DND-41 (cell line): ENCODE results near the gene TMEM186.

Source experiments
- ATAC-seq: fragments of 200-7000 bp; cut with Tn5 transposase; 3 replicates; pipeline ENCODE4 v1.9.1; 2021; ENCODE audit warnings: low read depth; ENCODE audit not compliant: insufficient read depth
- DNase-seq: peaks from one replicate; pipeline ENCODE4 v3.0.0-alpha.2; 2020
- H2AFZ ChIP-seq: 2 replicates; pipeline ENCODE4 v1.6.0; 2012; ENCODE audit warnings: low read depth, low read length
- H3K27ac ChIP-seq: 2 replicates; pipeline ENCODE4 v1.5.1; 2012; ENCODE audit warnings: low read length, inconsistent platforms
- H3K27me3 ChIP-seq: fragments of 200-600 bp; sonication (generic); 2 replicates; pipeline ENCODE4 v1.6.0; 2012; ENCODE audit warnings: low read length, mild to moderate bottlenecking, inconsistent platforms; ENCODE audit not compliant: insufficient read depth, poor library complexity
- H3K36me3 ChIP-seq: 2 replicates; pipeline ENCODE4 v1.5.1; 2012; ENCODE audit warnings: low read length, inconsistent platforms; ENCODE audit not compliant: insufficient read depth
- H3K4me1 ChIP-seq: 2 replicates; pipeline ENCODE4 v1.5.1; 2012; ENCODE audit warnings: mild to moderate bottlenecking, low read length; ENCODE audit not compliant: insufficient read depth
- H3K4me2 ChIP-seq: 2 replicates; pipeline ENCODE4 v1.6.0; 2012; ENCODE audit warnings: mild to moderate bottlenecking, moderate library complexity, low read length, inconsistent platforms; ENCODE audit not compliant: insufficient read depth
- H3K4me3 ChIP-seq, 2 experiments: fragments of 200-600 bp in 1 of 2; shearing (Covaris generic) in 1 of 2; 2 replicates each; pipeline ENCODE4 v1.5.1; 2012 to 2016; ENCODE audit warnings: inconsistent platforms in 2 of 2, low read length in 2 of 2, mild to moderate bottlenecking in 2 of 2, low read depth in 1 of 2, moderate library complexity in 1 of 2
- H3K79me2 ChIP-seq: 2 replicates; pipeline ENCODE4 v1.6.0; 2012; ENCODE audit warnings: low read length, inconsistent platforms; ENCODE audit not compliant: insufficient read depth
- H3K9ac ChIP-seq: 2 replicates; pipeline ENCODE4 v1.6.0; 2012; ENCODE audit warnings: low read depth, mild to moderate bottlenecking, inconsistent platforms, low read length, moderate library complexity
- H3K9me3 ChIP-seq: 2 replicates; pipeline ENCODE4 v1.5.1; 2012; ENCODE audit warnings: low read length, moderate library complexity, mild to moderate bottlenecking, inconsistent platforms; ENCODE audit not compliant: insufficient read depth, severe bottlenecking
- H4K20me1 ChIP-seq: 2 replicates; pipeline ENCODE4 v1.6.0; 2012; ENCODE audit warnings: low read length; ENCODE audit not compliant: insufficient read depth
- CTCF ChIP-seq: IDR thresholded peaks from 2 replicates; pipeline ENCODE4 v1.5.1; 2012; ENCODE audit warnings: borderline replicate concordance, low read length, moderate library complexity, mild to moderate bottlenecking; ENCODE audit not compliant: poor library complexity, severe bottlenecking; ENCODE audit errors: extremely low read depth
- EZH2 ChIP-seq: IDR thresholded peaks from 3 replicates; pipeline ENCODE4 v1.6.1; 2012; ENCODE audit warnings: borderline replicate concordance, low read depth, mild to moderate bottlenecking, moderate library complexity, low read length, inconsistent platforms; ENCODE audit not compliant: severe bottlenecking

TMEM186 gene

DNA sequence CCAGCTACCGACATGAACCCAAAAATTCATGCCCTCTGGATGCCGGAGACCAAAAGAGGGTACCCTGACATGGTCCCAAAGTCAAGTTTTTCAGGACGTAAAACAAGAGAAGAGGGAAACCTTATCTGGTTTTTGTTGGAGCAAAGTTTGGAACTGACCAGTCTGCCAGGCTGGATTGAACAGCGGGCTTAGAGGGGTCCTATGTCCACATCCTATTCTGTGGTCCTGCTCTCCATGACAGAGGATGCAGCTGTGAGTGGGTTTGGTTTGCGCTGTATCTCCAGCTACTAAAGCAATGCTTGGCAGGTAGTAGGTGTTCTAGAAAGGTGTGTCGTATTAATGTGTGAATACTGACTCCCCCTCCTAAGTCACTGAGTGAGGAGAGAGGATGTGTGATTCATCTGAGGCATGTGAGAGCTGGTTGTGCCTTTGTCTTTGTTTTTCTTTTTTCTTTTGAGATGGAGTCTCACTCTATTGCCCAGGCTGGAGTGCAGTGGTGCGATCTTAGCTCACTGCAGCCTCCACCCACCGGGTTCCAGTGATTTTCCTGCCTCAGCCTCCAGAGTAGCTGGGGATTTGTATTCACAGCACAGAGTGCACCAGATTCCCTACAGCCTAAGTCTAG, 31.2 kb upstream of the TMEM186 start:
- TF ChIP-seq CTCF (no peak), EZH2 (no peak)
- peaks cover 61% of the 10 kb centered on the region for H3K36me3 ChIP-seq
- H3K9me3 ChIP-seq: no peaks in the 10 kb centered on the region
- H3K27me3 ChIP-seq: no peaks in the 10 kb centered on the region
- no peak overlapping the region for H3K4me2 ChIP-seq
- H3K9ac ChIP-seq: no peak overlapping the region
- no peak overlapping the region for H3K4me3 ChIP-seq
- H3K4me1 ChIP-seq: peaks cover 48% of the 10 kb centered on the region
- peaks cover 27% of the 10 kb centered on the region for H4K20me1 ChIP-seq
- peaks cover 38% of the 10 kb centered on the region for H3K79me2 ChIP-seq
- 0 out of 2 replicates have a peak overlapping the region, but pooled peaks have one; percentile 1 for H3K27ac ChIP-seq
- DNase-seq (no peak), ATAC-seq (no peak)
- no peak overlapping the region for H2AFZ ChIP-seq

DNA sequence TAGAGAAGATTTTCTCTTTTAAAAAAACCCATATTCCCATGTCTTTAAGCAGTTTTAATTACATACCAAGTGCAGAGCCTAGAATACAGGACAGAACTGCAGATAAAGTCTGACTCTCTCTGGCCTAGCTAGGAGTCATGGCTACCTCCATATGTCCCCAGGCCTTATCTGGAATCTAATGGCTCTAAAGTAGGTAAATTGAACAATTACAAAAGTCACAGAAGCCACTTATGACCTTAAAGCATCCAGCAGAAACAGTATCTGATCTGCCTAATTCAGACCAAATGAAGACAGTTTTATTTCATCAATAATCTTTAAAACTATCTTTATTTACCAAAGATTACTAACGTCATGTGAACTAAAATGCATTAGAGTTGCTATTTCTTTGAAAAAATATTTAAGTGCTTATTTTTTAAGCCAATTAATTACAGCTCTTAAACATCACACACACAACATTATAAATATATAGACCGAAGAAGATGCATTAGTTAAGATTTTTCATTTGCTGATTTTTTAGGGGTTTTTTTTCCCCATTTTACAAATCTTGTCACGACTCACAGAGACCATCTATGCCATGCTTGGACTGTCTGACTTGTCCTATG, 28.9 kb upstream of the TMEM186 start:
- no peaks in the 10 kb centered on the region for H3K27me3 ChIP-seq
- H3K9ac ChIP-seq: no peak overlapping the region
- ATAC-seq (no peak), DNase-seq (no peak)
- H2AFZ ChIP-seq: no peak overlapping the region
- H3K27ac ChIP-seq: no peak overlapping the region
- H3K9me3 ChIP-seq: no peaks in the 10 kb centered on the region
- no peak overlapping the region for H3K4me2 ChIP-seq
- H3K79me2 ChIP-seq: peaks cover 53% of the 10 kb centered on the region
- no peak overlapping the region for H3K4me3 ChIP-seq
- H4K20me1 ChIP-seq: peaks cover 29% of the 10 kb centered on the region
- TF ChIP-seq EZH2 (no peak), CTCF (no peak)
- H3K4me1 ChIP-seq: peaks cover 27% of the 10 kb centered on the region
- peaks cover 80% of the 10 kb centered on the region for H3K36me3 ChIP-seq

GRCh38 chr16:8822403-8822802, 25.0 kb upstream of the TMEM186 start:
- peaks cover 85% of the 10 kb centered on the region for H3K36me3 ChIP-seq
- H3K79me2 ChIP-seq: peaks cover 64% of the 10 kb centered on the region
- no peak overlapping the region for H3K4me3 ChIP-seq
- DNase-seq (no peak), ATAC-seq (no peak)
- no peak for TF ChIP-seq EZH2
- TF ChIP-seq CTCF: no peak
- H4K20me1 ChIP-seq: peaks cover 19% of the 10 kb centered on the region; the same call in 1 of the 2 replicates
- no peaks in the 10 kb centered on the region for H3K27me3 ChIP-seq
- no peak overlapping the region for H3K27ac ChIP-seq
- H2AFZ ChIP-seq: no peak overlapping the region
- peaks cover 3% of the 10 kb centered on the region for H3K4me1 ChIP-seq
- no peak overlapping the region for H3K4me2 ChIP-seq
- no peaks in the 10 kb centered on the region for H3K9me3 ChIP-seq
- no peak overlapping the region for H3K9ac ChIP-seq
